ENCODE data around the gene CYP26C1. TPM values are rescaled to one million over a fixed set of nuclear protein-coding genes. Genes with fewer than 3 reads are reported as not detected.

Gene CYP26C1
- total RNA-seq, 1 donor from 2014 or later = 0.17 TPM

DNA sequence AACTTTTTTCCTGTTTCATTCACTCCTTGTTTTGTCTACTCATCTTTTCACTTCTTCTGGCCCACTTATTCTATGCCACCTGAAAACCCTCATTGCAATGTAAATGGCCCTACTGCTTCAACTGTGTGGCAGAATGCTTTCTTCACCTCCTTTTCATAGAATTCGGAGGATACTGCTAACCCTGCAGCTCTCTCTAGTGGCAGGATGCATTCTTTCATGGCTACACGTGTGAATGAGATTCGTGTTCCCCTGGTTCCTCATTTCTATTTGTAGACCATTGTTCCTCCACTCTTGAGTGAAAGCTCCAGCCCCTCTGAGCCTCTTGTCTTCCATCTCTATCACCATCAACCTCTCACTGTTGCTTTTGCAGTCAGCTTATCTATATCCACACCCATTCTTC, 20.9 kb upstream of the CYP26C1 start:
- H3K4me3 ChIP-seq (ENCODE audit: low read depth, low read length) = no peak overlapping the region
- no peak for DNase-seq (ENCODE audit: low read depth)
- H3K27me3 ChIP-seq (ENCODE audit: control insufficient read depth, insufficient read depth, low read length) = no peaks in the 10 kb centered on the region
- TF ChIP-seq, protein P1, sequence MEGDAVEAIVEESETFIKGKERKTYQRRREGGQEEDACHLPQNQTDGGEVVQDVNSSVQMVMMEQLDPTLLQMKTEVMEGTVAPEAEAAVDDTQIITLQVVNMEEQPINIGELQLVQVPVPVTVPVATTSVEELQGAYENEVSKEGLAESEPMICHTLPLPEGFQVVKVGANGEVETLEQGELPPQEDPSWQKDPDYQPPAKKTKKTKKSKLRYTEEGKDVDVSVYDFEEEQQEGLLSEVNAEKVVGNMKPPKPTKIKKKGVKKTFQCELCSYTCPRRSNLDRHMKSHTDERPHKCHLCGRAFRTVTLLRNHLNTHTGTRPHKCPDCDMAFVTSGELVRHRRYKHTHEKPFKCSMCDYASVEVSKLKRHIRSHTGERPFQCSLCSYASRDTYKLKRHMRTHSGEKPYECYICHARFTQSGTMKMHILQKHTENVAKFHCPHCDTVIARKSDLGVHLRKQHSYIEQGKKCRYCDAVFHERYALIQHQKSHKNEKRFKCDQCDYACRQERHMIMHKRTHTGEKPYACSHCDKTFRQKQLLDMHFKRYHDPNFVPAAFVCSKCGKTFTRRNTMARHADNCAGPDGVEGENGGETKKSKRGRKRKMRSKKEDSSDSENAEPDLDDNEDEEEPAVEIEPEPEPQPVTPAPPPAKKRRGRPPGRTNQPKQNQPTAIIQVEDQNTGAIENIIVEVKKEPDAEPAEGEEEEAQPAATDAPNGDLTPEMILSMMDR (IDR thresholded peaks at IDR 0.05; ENCODE audit: insufficient read depth, low read length, poor library complexity, severe bottlenecking) = peak; percentile 35
- H3K36me3 ChIP-seq (ENCODE audit: control insufficient read depth, insufficient read depth, low read length) = no peaks in the 10 kb centered on the region

DNA sequence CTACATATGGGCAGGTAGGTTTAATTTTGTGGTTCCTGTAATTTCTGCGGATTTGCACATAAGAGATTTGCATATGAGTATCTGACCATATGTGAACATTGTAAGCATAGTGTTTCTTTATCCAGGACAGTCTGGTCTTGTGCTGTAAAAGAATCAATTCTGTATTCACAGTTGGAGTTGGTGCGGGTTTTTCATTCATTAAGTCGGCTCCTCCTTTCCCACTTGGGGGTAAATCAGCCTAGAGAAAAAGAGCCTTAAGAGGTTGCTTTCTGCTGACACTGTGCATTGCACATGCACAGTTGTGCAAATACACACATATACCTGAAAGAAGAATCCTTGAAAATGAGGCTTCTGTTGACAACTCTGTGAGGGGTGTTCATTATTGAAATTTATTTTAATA, 6.1 kb upstream of the CYP26C1 start:
- peaks cover under 1% of the 10 kb centered on the region for H3K27me3 ChIP-seq (ENCODE audit: control insufficient read depth, insufficient read depth, low read length)
- TF ChIP-seq, protein P1 (IDR thresholded peaks at IDR 0.05; ENCODE audit: insufficient read depth, low read length, poor library complexity, severe bottlenecking) = no peak
- no peak overlapping the region for H3K4me3 ChIP-seq (ENCODE audit: low read depth, low read length)
- H3K36me3 ChIP-seq (ENCODE audit: control insufficient read depth, insufficient read depth, low read length) = no peaks in the 10 kb centered on the region
- DNase-seq (ENCODE audit: low read depth) = no peak

DNA sequence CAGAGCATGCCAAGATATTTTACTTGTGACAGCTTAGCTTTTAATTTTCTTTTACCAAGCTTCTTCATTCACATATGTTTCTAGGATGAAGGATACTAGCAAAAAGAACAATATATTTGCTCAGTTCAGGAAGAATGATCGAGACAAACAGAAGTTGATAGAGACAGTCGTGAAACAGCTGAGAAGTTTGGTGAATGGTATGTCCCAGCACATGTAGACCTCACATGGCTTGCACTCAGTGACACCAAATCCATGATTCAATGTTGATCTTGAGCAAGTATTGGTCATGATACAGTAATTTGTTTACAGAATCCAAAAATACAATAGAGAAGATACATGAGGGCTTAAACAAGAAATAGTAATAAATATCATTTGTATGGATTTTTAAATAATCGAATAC, 2.5 kb upstream of the CYP26C1 start:
- no peaks in the 10 kb centered on the region for H3K36me3 ChIP-seq (ENCODE audit: control insufficient read depth, insufficient read depth, low read length)
- no peak overlapping the region for H3K4me3 ChIP-seq (ENCODE audit: low read depth, low read length)
- no peak for DNase-seq (ENCODE audit: low read depth)
- TF ChIP-seq, protein P1 (IDR thresholded peaks at IDR 0.05; ENCODE audit: insufficient read depth, low read length, poor library complexity, severe bottlenecking) = no peak
- peaks cover 36% of the 10 kb centered on the region for H3K27me3 ChIP-seq (ENCODE audit: control insufficient read depth, insufficient read depth, low read length)

DNA sequence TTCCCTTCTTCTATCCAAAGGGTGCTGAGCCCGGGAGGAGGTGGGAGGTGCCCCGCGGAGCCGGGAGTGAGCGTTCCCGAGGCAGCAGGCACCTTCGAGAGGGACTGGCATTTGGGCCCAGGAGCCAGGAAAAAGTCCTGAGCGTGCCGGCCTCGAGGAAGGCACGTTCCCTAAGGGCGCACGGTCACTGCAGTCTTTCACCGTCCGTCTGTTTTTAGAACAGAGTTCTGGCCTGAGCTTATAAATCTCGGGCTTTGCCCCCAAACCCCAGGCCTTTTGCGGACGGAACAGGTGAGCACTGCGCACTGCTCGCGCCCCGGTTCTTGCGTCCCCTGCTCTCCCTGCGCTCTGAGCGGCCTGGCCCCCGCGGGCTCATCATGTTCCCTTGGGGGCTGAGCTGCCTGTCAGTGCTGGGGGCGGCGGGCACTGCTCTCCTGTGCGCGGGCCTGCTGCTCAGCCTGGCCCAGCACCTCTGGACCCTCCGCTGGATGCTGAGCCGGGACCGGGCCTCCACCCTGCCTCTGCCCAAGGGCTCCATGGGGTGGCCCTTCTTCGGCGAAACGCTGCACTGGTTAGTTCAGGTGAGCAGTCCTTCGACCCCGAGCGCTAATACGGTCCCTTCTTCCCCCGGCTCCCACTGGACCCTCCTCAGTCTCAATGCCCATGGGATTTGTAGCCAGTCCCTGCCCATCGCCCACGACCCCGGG, 442 bp downstream of the CYP26C1 start:
- no peak for DNase-seq (ENCODE audit: low read depth)
- no peaks in the 10 kb centered on the region for H3K36me3 ChIP-seq (ENCODE audit: control insufficient read depth, insufficient read depth, low read length)
- TF ChIP-seq, protein P1 (IDR thresholded peaks at IDR 0.05; ENCODE audit: insufficient read depth, low read length, poor library complexity, severe bottlenecking) = no peak
- peaks cover 65% of the 10 kb centered on the region for H3K27me3 ChIP-seq (ENCODE audit: control insufficient read depth, insufficient read depth, low read length)
- no peak overlapping the region for H3K4me3 ChIP-seq (ENCODE audit: low read depth, low read length)

DNA sequence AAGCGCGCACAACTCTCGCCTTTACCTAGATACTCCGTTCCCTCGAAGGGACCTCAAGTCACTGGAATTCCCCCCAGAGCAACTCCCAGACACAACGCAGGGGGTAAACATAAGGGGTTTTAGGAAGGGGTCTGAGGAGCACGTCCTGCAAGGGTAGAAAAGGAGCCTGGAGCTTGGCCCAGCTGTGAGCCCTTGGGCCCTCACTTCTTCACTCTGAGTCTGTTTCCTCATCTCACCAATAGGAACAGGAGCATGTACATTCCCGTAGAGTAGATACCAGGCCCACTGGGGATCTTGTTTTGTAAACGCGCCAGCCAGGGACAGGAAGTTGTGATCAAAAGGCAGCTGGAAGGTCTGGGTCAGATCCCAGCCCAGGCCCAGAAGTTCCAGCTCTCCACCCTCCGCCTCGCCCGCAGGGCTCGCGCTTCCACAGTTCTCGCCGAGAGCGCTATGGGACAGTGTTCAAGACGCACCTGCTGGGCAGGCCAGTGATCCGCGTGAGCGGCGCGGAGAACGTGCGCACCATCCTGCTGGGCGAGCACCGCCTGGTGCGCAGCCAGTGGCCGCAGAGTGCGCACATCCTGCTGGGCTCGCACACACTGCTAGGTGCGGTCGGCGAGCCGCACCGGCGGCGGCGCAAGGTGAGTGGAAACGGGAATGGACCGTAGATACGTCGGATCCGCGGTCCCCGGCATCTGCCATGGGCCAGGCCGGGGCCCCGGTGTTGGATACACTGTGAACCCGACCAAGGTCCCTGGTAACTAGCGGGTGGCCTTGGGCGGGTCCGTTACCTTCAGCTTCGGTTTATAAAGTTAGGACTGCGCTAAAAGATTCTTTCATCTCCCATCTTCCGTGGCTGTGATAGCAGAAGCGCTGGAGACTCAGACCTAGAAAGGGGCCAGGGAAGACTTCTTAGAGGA, 1.3 kb downstream of the CYP26C1 start:
- H3K4me3 ChIP-seq (ENCODE audit: low read depth, low read length) = peak overlapping the region; percentile 37
- H3K27me3 ChIP-seq (ENCODE audit: control insufficient read depth, insufficient read depth, low read length) = peaks cover 74% of the 10 kb centered on the region
- DNase-seq (ENCODE audit: low read depth) = no peak
- no peaks in the 10 kb centered on the region for H3K36me3 ChIP-seq (ENCODE audit: control insufficient read depth, insufficient read depth, low read length)
- TF ChIP-seq, protein P1 (IDR thresholded peaks at IDR 0.05; ENCODE audit: insufficient read depth, low read length, poor library complexity, severe bottlenecking) = no peak
